GM12891 (cell line): ENCODE measurements around the gene USP11.

Experiments
- POLR2A ChIP-seq: IDR thresholded peaks from 2 replicates; pipeline ENCODE4 v1.6.1; 2011; ENCODE audit warnings: low read depth, low read length, control low read depth
- POLR2AphosphoS5 ChIP-seq: IDR thresholded peaks from 2 replicates; pipeline ENCODE4 v1.6.1; 2011; ENCODE audit warnings: low read depth, low read length, control low read depth
- SPI1 ChIP-seq: IDR thresholded peaks from 2 replicates; pipeline ENCODE4 v1.6.1; 2011; ENCODE audit warnings: low read depth, low read length, control low read depth

DNA sequence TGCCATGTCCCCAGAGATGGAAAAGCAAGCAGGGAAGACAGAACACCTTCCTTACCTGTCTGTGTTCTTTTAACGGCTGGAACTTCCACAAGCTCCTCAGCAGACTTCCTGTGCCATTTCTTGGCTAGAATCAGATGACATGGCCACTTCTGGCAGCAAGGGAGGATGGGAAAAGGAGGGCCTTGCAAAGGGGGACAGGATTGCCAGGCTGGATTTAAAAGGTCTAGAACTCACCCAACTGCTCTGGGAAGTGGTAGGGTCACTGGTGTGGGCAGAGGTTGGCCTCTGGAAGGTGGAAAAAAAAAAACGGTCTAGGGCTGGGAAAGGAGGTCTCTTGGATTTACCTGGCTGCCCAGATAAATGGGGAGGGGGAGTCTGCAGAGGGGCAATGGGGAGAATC is 1.6 kb upstream of the USP11 start:
- TF ChIP-seq SPI1 = no peak
- no peak for TF ChIP-seq POLR2A
- no peak; the same call in 1 of the 2 replicates for TF ChIP-seq POLR2AphosphoS5
